Activated T-helper 9 cell treated with anti-CD3 and anti-CD28 coated beads, Interleukin-2, amount 50 U/mL, for 16 hours (primary cell): ENCODE measurements around the gene TWF2.

Experiments
- DNase-seq: peaks from one replicate; pipeline ENCODE4 v3.0.0-alpha.2; 2020; ENCODE audit warnings: low read depth

Gene TWF2

DNA sequence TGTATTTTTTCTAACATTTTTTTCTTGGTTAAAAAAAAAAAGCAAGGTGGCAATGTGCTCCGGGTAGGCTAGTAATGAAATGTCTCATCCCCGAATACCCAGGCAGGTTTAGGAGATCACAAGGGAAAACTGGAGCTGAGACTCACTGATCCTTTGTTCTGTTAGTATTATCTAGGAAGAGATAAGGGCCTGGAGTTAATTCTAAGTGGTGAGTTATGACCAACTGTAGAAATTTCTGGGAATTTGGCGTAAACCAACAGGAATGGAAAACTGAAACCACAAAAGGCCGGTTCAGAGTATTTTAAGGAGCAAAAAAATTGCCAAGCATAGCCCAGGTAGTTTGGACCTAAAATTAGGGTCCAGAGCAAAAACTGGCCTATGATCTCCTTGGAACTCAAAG, 19.0 kb upstream of the TWF2 start:
- DNase-seq = no peak

DNA sequence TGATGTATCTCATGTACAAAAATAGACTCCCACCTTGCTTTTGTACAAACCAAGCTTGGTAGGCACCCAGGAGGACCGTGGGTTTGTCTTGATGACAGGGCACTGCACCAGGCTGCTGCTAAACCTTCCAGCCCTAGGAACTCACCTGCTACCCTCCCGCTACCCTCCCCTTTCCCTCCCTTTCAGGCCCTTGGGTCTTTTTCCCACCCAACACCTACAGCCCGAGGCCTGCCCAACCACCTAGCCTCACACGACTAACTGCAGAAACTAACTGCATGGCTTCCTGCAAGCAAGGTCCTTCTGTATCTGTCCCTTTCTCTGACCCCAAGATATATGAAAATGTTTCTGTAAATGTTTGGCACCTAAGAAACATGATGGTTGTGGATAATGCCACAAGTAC, 17.7 kb upstream of the TWF2 start:
- no peak for DNase-seq

DNA sequence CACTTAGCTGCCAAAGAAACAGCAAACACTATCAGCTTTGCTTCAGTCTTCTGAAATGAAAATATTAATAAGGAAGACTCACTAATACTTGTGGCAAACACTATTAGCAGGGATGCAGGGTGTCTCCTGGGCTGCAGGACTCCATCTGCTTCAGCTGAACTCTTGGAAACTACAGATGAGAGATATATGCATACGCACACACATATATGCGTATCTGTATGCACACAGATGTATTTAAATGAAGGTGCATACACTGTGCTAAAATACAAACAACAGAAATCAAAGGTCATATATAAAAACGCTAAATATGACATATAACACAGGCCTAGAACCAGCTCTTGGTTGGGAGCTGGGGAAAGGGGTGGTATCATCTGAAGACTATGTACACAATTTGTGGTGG, 17.2 kb upstream of the TWF2 start:
- no peak for DNase-seq

DNA sequence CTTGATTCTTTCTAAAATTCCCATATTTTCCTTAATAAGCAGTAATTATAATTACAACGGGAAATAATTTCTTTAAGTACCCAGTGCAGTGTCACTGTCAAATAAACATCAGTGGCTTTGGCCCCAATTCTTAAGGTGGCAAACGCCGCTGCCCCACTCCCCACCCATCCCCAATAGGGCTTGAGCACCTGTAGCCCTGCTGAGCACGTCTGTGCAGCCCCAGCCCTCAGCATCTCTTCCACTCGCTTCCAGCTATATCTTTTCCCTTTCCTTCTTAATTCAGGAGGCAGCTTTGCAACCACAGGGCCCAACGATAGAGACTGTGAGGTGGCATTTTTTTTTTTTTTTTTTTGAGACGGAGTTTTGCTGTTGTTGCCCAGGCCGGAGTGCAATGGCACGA, 15.7 kb upstream of the TWF2 start:
- no peak for DNase-seq

DNA sequence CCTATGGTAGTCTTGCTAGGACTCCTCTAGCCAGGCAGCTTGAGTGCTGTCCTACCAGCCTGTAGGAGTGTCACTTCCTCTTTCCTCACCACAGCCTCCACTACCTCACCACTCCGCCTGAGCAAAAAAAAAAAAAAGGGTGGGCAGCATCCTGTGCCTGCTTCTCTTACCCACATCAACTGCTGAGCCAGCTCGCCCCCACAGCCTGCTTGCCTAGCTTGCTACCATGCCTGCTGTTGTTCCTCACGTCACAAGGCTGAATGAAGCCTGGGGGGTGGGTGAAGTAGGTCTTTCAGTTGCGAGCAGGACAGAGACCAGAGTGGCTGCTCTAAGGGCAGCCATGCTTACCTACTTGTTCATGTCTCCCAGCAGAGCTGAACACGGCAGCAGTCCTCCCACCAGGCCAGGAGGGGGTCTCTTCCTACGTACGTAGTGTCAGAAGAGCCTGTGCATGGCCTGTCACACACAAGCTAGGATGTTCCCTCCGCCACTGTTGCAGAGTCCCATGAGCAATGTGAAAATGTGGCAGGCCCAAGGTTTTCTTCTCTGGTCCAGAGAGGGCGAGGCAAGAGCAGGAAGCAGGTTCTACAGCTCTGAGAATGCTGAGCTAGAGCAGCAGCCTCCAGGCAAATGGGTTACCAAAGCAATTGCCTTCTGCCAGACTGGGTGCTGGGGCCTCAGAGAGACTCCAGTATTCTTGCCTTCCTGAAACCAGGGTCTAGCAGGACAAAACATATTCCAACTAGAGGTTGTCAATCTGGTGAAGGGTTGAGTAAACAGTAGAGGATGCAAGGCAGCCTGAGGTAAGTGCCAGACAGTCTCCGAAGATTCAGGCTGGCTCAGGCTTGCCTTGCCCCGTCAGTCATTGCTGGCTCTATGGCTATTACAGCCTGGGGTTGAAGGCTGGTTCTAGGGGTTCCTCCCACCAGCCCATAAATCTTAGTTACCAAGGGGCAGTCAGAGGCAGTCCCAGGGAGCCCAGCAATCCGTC, 14.7 kb upstream of the TWF2 start:
- peak; percentile 73 for DNase-seq

DNA sequence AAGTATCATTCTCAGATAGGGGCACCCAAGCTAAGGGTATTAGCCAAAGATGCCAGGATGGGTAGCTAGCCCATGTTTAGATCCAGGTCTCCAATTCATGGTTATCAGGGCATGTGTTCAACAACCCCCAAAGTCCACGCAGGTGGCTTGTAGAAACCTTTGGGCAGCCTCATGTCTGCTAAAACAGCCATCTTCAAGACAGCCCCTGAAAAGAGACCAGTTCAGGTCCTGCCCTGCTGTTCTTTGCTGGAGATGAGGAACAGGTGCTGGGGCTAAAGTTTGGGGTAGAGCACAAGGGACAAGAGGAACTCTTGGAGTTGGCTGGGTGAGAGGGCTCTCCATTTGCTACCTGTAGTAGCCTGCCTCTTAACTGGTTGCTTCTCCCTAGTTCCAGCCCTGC, 11.2 kb upstream of the TWF2 start:
- DNase-seq = no peak

DNA sequence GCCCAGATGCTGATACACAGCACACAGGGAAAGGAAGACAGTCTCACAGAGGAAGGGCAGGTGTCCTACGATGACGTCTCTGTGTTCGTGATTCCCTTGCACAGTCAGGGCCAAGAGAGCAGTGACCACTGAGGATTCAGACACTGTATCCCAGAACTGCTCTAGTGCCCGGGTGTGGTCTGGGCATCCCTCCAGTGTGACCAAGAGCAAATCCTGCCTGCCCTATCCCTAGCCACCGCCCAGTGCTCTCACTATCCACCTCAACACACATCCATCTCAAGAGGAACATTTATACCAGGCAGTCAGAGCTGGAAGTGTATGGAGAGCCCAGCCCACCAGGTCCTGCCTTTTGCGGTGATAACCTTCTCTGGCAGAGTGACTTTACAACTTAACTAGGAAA, 10.7 kb upstream of the TWF2 start:
- no peak for DNase-seq

DNA sequence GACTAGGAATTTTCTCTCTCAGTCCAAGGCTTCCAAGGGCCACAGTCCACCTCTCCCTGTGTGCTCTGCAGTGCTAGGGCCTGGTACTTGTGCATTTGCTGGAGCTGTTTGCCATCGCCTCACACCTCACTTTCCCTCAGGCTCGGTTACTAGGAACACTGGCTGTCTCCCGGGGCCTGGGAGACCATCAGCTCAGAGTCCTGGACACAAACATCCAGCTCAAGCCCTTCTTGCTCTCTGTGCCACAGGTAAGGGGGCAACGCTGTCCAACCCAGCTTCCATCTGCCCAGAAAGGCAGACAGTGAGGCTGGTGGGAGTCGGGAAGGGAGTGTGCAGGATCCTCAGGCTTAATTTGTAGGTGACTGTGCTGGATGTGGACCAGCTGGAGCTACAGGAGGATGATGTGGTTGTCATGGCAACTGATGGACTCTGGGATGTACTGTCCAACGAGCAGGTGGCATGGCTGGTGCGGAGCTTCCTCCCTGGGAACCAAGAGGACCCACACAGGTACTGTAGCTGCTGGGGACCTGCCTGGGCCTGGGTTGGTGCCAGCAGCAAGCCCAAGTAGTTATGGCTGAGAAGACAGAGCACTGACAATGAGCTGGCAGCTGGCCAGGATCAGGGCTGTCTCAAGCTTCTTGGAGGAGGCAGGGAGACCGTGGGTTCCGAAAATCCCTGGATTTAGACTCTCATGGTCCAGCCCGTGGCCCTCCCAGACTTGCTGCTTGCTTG, 10.0 kb upstream of the TWF2 start:
- no peak for DNase-seq

DNA sequence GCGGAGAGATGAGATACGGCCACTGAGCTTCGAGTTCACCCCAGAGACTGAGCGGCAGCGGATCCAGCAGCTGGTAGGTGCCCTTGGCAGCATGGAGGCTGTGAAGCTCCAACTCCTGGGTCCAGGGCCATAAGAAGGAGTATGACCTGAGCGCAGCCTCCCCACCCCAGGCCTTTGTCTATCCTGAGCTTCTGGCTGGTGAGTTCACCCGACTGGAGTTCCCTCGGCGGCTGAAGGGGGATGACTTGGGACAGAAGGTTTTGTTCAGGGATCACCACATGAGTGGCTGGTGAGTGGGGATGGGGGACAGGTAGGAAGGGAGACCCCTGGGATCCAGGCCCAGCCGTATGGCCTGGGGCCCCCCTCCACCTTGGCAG, 9.2 kb upstream of the TWF2 start:
- DNase-seq = no peak

DNA sequence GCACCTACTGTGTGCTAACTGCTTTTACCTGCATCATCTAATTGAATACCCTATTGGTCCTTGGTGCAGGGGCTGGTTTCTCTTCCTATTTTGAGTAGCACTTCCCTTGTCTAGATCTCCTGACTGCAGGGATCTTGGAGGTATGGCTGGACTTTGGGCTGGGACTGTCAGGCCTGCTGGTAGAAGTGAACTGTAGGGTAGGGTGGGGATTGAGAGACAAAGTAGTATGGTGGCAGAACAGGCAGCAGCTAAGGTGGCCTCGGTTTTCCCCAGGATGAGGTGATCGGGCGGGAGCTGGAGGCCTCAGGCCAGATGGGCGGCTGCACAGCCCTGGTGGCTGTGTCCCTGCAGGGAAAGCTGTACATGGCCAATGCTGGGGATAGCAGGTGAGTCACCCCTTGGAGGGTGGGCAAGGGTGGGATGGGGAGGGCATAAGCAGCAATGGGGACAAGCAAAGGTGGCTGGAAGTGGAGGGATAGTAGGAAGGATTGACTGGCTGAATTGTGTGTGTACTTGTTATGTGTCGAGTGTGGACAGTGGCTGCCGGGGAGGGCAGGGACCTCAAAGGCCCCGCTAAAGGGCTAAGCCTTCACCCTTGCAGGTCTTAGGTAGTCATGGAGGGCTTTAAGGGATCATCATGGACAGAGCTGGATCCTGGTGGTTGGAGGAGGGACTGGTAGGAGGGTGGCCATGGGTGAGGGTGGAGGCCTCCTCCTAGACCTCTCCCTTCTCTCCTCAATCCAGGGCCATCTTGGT, 8.6 kb upstream of the TWF2 start:
- no peak for DNase-seq

DNA sequence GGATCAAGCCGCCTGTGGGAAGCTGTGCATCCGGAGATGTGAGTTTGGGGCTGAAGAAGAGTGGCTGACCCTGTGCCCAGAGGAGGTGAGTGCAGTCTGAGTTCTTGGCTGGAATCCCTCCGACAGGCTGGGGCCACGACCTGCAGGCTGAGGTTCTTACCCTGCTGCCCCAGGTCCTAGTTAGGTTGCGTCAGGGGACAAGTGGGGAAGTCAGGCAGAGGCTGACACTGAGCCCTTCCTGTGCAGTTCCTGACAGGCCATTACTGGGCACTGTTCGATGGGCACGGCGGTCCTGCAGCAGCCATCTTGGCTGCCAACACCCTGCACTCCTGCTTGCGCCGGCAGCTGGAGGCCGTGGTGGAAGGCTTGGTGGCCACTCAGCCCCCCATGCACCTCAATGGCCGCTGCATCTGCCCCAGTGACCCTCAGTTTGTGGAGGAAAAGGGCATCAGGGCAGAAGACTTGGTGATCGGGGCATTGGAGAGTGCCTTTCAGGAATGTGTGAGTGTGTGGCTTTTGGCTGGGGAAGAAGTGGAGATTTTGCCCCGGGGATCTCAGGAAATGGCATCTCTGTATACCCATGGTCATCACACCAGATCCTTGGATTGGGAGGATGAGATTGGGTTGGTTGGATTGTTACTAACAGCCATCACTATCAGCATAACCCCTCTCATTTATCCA, 7.9 kb upstream of the TWF2 start:
- no peak for DNase-seq

DNA sequence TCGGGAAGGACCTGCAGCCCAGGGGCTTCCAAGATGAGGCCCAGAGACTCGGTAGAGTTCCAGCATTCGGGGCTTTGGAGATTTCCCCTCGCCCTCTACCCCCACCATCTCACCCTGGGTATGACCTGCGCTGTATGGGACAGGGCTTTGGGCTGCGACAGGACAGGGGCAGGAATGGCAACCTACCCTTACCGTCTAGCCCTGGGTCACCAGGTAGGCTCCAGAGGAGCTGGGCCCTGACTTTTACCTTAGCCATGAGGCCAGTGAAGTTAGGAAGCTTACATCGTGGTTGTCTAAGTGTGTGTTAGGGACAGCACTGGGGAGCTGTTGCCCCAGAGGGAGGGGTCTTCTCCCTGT, 7.3 kb upstream of the TWF2 start:
- DNase-seq = no peak

DNA sequence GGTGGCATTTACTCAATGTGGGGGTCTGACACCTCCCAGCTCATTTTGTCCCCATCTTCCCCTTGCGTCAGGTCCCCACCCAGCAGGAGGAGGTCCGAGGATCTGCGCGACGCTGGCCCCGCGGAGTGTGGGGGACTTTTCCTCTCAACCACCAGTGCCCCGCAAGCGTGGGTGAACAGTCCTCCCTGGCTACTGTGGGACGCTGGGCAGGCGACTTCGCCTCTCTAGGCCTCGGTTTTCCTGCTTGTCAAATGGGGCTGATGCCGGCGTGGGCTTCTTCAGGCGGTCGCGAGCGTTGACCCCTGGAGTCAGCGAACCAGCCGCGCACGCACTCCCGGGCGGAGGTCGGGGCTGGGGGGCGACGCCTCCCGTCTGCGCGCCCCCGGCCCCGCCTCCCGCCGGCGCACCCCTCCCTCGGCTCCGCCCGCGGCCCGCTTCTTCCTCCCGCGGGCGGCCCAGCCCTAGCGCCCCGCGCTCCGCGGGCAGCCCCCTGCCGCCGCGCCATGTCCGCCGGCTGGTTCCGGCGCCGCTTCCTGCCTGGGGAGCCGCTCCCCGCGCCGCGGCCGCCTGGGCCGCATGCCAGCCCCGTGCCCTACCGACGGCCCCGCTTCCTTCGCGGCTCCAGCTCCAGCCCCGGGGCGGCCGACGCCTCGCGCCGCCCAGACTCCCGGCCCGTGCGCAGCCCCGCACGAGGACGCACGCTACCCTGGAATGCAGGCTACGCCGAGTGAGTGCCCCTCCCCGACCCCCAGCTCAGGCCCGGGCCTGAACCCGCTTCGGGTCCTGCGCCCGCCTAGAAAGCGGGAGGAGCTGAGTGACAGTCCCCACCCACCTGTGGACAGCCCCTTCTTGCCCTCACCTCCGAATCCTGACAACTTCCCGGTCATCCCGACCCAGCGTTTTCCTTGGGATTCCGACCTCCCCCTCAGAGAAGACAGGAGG, 6.6 kb upstream of the TWF2 start, which contains the start of gene PPM1M:
PPM1M (plus strand) TSS at position 438 of the 942 bp plus-strand sequence; CDS start at position 504, 66 bp downstream.
- peak; percentile 54 for DNase-seq

DNA sequence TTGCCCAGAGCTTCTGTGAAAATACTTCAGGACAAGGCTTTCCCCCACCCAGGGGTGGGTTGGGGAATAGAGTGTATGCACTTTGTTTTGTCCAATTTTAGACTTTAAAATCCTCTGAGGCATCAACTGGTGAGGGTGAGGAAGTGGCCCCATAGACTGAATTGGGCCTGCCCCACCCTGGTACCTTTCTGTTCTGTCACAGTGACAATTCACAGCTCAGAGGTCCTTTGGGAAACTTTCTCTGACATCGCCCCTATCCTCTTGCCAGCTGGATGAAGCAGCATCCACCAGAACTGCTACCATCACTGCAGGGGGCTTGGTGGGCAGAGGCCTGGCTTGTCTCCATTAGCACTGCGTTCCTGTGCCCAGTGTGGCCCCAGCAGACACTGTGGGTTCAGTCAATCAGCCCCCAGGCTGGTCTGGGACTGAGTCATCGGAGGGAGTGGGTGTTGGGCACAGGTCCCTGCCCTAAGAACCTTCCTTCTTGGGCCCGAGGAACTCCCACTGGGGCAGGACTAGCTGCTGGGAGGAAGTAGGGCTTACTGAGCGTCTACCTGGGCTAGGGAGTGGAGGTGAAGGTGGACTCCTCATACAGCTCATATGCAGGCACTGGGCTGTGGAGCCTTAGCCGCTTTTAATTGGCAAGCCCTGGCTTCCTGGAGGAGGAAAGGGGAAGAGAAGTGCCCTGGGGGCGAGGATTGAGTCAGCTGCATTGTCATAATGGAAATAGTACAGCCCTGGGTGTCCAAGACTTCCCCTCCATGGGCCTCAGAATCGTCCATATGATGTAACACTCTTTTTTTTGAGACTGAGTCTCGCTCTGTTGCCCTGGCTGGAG, 5.1 kb upstream of the TWF2 start:
- no peak for DNase-seq

DNA sequence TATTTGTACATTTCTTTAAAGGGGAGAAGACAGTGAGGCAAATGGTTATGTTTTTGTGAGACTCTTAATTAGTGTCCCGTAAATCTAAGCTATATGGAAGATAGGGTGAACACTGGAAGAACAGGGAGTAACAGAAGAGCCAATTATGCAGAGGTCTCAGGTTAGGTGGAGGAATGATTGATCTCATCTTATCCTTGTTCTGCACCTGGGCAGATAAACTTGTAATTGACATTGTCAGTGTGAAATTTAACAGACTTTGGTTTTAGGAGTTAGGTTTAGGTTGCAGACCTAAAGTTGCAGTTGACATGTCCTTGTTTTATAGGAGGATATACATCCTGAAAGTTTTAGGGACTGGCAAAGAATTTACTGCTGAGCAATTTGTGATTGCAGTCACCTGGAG, 3.1 kb upstream of the TWF2 start:
- no peak for DNase-seq

DNA sequence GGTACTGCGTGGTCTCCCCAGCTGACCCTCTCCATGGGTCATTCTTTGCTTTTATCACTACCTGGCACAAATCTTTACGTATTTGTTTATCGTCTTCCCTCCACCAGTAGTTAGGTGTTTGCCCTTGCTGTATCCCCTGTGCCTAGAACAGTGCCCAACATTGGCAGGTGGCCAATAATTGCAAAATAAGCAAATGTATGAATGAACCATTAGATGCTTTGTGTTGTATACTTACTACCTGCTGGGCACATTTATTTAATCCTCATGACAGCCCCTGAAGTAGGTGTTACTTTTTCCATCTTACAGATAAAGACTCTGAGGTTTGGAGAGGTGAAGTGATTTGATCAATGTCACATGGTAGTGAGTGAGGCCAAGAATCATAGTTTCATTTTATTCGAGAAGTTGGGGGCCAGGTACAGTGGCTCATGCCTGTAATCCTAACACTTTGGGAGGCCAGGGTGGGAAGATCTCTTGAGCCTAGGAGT, 2.0 kb upstream of the TWF2 start:
- DNase-seq = no peak

DNA sequence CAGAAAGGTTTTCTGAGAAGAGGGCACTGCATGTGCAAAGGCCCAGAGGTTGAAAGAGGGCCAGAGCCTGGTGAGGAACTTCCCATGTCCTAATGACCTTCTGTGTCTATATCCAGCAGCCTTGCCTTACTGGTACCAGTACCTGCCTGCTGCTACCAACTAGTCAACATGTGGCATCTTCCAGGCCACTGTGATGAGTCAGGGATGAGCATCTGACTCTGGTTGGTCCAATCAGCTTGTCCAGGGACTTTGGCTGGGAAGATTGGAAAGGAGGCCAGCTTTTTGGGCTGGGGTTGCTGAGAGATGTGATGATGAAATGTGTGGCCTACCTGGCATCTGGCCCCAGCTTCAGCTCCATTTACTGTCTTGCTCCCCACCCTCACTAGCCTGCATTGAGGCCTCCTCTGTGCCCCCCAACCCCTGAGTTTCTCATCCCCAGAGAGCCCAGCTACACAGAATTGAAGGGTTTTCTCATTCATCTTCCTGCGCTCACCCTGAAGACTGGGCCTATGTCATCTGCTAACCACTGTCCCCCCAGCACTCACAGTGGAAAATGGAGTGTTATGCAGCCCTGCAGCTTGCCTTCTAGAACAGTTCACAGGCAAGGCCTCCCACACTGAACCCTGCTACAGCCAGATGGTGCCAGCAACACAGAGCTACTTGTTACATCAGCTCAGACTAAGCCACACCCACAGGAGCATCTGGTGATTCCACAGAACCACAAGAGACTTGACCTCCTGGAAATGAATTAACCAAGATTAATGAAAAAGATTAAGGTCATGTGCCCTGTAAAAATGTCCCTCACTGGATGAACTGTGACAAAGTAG, 1.3 kb upstream of the TWF2 start:
- peak; percentile 41 for DNase-seq

DNA sequence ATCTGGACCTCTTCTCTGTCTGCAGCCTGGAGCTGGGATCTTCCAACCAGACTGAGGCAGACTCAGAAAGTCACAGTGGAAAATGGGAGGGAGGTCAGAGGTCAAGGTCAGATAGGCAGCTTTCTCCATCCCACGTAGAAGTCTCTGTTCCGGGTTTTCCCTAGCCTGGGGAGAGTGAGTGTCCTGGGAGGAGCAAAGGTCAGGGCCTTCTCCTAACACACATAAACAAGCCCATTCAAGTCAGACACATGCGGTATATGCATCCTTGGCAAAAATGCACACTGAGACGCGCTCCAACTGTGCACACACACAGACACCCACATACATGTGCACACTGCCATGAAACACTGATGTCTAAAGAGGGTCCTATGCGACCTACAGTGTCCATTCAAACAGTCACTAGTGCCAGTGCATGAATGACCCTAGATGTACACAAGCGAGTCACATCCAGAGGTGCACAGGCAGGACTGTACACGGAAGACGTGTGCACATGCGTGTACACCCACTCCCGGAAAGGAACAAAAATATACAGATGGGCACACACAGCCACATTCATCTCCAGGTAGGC, 681 bp downstream of the TWF2 start:
- no peak for DNase-seq
